ENCODE measurements around the gene IFT122. TPM values are rescaled to one million over a fixed set of nuclear protein-coding genes. Genes with fewer than 3 reads are reported as not detected.

Gene IFT122
- total and polyA plus RNA-seq, 2 experiments from 2014 or later, result 10.2 to 38.8 TPM

DNA sequence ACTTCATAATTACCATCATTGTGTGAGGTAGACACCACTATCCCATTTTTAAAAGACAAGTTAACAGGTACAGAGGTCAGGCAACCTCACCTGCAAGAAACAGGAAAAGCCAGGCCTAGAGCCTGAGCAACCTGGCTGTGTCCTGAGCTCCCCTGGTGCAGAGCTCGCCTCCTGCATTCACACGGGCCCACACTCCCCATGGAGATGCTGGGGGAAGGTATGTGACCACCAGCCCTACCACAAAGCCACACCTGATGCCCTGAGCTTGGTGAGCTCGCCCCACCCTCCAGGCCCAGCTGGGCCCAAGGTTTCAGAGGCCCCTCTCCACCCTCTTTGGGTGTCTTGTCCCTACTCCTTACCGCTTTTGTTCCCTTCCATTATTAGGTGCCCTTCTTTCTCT lies 10.4 kb upstream of the IFT122 start (continued):
- TF ChIP-seq, protein P1, sequence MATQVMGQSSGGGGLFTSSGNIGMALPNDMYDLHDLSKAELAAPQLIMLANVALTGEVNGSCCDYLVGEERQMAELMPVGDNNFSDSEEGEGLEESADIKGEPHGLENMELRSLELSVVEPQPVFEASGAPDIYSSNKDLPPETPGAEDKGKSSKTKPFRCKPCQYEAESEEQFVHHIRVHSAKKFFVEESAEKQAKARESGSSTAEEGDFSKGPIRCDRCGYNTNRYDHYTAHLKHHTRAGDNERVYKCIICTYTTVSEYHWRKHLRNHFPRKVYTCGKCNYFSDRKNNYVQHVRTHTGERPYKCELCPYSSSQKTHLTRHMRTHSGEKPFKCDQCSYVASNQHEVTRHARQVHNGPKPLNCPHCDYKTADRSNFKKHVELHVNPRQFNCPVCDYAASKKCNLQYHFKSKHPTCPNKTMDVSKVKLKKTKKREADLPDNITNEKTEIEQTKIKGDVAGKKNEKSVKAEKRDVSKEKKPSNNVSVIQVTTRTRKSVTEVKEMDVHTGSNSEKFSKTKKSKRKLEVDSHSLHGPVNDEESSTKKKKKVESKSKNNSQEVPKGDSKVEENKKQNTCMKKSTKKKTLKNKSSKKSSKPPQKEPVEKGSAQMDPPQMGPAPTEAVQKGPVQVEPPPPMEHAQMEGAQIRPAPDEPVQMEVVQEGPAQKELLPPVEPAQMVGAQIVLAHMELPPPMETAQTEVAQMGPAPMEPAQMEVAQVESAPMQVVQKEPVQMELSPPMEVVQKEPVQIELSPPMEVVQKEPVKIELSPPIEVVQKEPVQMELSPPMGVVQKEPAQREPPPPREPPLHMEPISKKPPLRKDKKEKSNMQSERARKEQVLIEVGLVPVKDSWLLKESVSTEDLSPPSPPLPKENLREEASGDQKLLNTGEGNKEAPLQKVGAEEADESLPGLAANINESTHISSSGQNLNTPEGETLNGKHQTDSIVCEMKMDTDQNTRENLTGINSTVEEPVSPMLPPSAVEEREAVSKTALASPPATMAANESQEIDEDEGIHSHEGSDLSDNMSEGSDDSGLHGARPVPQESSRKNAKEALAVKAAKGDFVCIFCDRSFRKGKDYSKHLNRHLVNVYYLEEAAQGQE (IDR thresholded peaks at IDR 0.05; ENCODE audit: unreplicated experiment), result no peak
- TF ChIP-seq ZNF331 (CRISPR knock-in tag; IDR thresholded peaks at IDR 0.05; ENCODE audit: low read depth) (no peak), EZH2phosphoT487 (IDR thresholded peaks at IDR 0.05; ENCODE audit: unreplicated experiment) (no peak)

DNA sequence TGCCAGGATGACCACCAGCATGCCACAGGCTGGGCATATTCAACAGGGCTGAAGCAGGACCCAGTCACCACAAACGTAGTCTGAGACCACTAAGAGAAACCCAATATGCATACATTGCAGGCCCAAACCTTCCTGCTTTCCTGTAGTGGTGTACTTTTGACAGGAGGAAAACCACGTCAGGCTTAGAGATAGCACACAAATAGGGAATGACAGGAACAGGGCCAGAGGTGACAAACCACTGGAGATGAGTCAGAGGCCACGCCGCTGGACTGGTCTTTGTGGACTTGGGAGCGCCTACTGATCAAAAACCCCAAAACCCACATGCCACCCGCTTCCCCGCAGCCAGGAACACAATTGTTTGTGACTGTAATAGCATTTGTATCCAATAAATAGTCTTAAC lies 8.0 kb upstream of the IFT122 start:
- no peak overlapping the region for H3K4me3 ChIP-seq
- peaks cover 54% of the 10 kb centered on the region for H3K36me3 Mint-ChIP-seq (ENCODE audit: low read depth)
- H3K36me3 ChIP-seq (ENCODE audit: insufficient read depth), result peaks cover 42% of the 10 kb centered on the region
- H3K27ac Mint-ChIP-seq, result no peak overlapping the region; the same call in 1 of the 2 replicates
- peaks cover 14% of the 10 kb centered on the region for H3K79me2 ChIP-seq (replicated peaks; ENCODE audit: insufficient read depth)
- peaks cover 11% of the 10 kb centered on the region for H3K27me3 Mint-ChIP-seq (ENCODE audit: insufficient read depth, low read depth, poor library complexity)
- H3K9me3 Mint-ChIP-seq, result no peaks in the 10 kb centered on the region
- no peak overlapping the region for H3K4me2 ChIP-seq
- H3K4me1 ChIP-seq (ENCODE audit: insufficient read depth), result peaks cover 19% of the 10 kb centered on the region
- peaks cover 8% of the 10 kb centered on the region; the same call in 1 of the 2 replicates for H3F3A ChIP-seq (replicated peaks; ENCODE audit: low read depth)
- H3K9me2 ChIP-seq (ENCODE audit: insufficient read depth), result no peaks in the 10 kb centered on the region
- H3K4me1 Mint-ChIP-seq, result peaks cover 25% of the 10 kb centered on the region
- no peak for DNase-seq (ENCODE audit: low spot score)
- TF ChIP-seq STAT1 (IDR thresholded peaks at IDR 0.05; ENCODE audit: unreplicated experiment), result no peak
- TF ChIP-seq, protein P2, sequence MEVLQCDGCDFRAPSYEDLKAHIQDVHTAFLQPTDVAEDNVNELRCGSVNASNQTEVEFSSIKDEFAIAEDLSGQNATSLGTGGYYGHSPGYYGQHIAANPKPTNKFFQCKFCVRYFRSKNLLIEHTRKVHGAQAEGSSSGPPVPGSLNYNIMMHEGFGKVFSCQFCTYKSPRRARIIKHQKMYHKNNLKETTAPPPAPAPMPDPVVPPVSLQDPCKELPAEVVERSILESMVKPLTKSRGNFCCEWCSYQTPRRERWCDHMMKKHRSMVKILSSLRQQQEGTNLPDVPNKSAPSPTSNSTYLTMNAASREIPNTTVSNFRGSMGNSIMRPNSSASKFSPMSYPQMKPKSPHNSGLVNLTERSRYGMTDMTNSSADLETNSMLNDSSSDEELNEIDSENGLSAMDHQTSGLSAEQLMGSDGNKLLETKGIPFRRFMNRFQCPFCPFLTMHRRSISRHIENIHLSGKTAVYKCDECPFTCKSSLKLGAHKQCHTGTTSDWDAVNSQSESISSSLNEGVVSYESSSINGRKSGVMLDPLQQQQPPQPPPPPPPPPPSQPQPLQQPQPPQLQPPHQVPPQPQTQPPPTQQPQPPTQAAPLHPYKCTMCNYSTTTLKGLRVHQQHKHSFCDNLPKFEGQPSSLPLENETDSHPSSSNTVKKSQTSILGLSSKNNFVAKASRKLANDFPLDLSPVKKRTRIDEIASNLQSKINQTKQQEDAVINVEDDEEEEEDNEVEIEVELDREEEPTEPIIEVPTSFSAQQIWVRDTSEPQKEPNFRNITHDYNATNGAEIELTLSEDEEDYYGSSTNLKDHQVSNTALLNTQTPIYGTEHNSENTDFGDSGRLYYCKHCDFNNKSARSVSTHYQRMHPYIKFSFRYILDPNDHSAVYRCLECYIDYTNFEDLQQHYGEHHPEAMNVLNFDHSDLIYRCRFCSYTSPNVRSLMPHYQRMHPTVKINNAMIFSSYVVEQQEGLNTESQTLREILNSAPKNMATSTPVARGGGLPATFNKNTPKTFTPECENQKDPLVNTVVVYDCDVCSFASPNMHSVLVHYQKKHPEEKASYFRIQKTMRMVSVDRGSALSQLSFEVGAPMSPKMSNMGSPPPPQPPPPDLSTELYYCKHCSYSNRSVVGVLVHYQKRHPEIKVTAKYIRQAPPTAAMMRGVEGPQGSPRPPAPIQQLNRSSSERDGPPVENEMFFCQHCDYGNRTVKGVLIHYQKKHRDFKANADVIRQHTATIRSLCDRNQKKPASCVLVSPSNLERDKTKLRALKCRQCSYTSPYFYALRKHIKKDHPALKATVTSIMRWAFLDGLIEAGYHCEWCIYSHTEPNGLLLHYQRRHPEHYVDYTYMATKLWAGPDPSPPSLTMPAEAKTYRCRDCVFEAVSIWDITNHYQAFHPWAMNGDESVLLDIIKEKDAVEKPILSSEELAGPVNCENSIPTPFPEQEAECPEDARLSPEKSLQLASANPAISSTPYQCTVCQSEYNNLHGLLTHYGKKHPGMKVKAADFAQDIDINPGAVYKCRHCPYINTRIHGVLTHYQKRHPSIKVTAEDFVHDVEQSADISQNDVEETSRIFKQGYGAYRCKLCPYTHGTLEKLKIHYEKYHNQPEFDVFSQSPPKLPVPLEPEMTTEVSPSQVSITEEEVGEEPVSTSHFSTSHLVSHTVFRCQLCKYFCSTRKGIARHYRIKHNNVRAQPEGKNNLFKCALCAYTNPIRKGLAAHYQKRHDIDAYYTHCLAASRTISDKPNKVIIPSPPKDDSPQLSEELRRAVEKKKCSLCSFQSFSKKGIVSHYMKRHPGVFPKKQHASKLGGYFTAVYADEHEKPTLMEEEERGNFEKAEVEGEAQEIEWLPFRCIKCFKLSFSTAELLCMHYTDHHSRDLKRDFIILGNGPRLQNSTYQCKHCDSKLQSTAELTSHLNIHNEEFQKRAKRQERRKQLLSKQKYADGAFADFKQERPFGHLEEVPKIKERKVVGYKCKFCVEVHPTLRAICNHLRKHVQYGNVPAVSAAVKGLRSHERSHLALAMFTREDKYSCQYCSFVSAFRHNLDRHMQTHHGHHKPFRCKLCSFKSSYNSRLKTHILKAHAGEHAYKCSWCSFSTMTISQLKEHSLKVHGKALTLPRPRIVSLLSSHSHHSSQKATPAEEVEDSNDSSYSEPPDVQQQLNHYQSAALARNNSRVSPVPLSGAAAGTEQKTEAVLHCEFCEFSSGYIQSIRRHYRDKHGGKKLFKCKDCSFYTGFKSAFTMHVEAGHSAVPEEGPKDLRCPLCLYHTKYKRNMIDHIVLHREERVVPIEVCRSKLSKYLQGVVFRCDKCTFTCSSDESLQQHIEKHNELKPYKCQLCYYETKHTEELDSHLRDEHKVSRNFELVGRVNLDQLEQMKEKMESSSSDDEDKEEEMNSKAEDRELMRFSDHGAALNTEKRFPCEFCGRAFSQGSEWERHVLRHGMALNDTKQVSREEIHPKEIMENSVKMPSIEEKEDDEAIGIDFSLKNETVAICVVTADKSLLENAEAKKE (CRISPR knock-in tag; IDR thresholded peaks at IDR 0.05), result no peak
- no peak for ATAC-seq
- no peak overlapping the region for H2AFZ ChIP-seq
- no peak overlapping the region for H3K27ac ChIP-seq (ENCODE audit: low read depth)
- peaks cover 10% of the 10 kb centered on the region for H3K27me3 ChIP-seq (ENCODE audit: insufficient read depth)
- no peaks in the 10 kb centered on the region for H4K20me1 ChIP-seq (replicated peaks; ENCODE audit: insufficient read depth)
- H3K4me3 Mint-ChIP-seq, result no peak overlapping the region
